Activated T-helper 17 cell treated with anti-CD3 and anti-CD28 coated beads, Interleukin-2, amount 50 U/mL, for 72 hours (primary cell): Measurements from ENCODE around the gene CDCA5. TPM values are rescaled to one million over a fixed set of nuclear protein-coding genes. Genes with fewer than 3 reads are reported as not detected.

ENCODE experiments used
- ATAC-seq: fragments of 150-1000 bp; cut with Tn5 transposase; replicated peaks from 2 replicates; pipeline ENCODE4 v1.10.0; 2021; ENCODE audit warnings: mild to moderate bottlenecking, moderate library complexity
- H3K27ac Mint-ChIP-seq: one replicate; pipeline ENCODE4 v1.8.0; 2022; ENCODE audit warnings: mixed read lengths
- H3K27me3 Mint-ChIP-seq: one replicate; pipeline ENCODE4 v1.8.0; 2022; ENCODE audit warnings: mixed read lengths
- H3K36me3 Mint-ChIP-seq: one replicate; pipeline ENCODE4 v1.8.0; 2022; ENCODE audit warnings: low read depth, mild to moderate bottlenecking, mixed read lengths
- H3K4me1 Mint-ChIP-seq: one replicate; pipeline ENCODE4 v1.8.0; 2022; ENCODE audit warnings: mixed read lengths
- H3K4me3 Mint-ChIP-seq: one replicate; pipeline ENCODE4 v1.8.0; 2022; ENCODE audit warnings: mild to moderate bottlenecking, mixed read lengths
- H3K9me3 Mint-ChIP-seq: one replicate; pipeline ENCODE4 v1.8.0; 2022; ENCODE audit warnings: mixed read lengths
- total RNA-seq, 2 donors: library from RNA; stranded (reverse); gene quantifications; one replicate each; pipeline ENCODE4 v1.2.3, GENCODE V29; 2022

Gene CDCA5
- total RNA-seq, 2 donors from 2014 or later, result 99.5 to 127 TPM

- peaks cover 23% of the 10 kb centered on the region for H3K36me3 Mint-ChIP-seq
- no peaks in the 10 kb centered on the region for H3K9me3 Mint-ChIP-seq
- H3K27me3 Mint-ChIP-seq, result no peaks in the 10 kb centered on the region
- H3K4me3 Mint-ChIP-seq, result peak overlapping the region; percentile 89
- no peak for ATAC-seq
- peak overlapping the region; percentile 93 for H3K27ac Mint-ChIP-seq
- peaks cover 6% of the 10 kb centered on the region for H3K4me1 Mint-ChIP-seq
Observed at GRCh38 chr11:65040520-65040846, 43.4 kb downstream of the CDCA5 start.

- no peak overlapping the region for H3K27ac Mint-ChIP-seq
- H3K36me3 Mint-ChIP-seq, result peaks cover 19% of the 10 kb centered on the region
- no peaks in the 10 kb centered on the region for H3K4me1 Mint-ChIP-seq
- no peaks in the 10 kb centered on the region for H3K9me3 Mint-ChIP-seq
- no peaks in the 10 kb centered on the region for H3K27me3 Mint-ChIP-seq
- no peak for ATAC-seq
- H3K4me3 Mint-ChIP-seq, result no peak overlapping the region
Observed at GRCh38 chr11:65036931-65037330, 46.9 kb downstream of the CDCA5 start.

- Mint-ChIP-seq H3K36me3 (peaks cover 19% of the 10 kb centered on the region), H3K27me3 (no peaks in the 10 kb centered on the region), H3K27ac (no peak overlapping the region), H3K4me3 (no peak overlapping the region), H3K4me1 (no peaks in the 10 kb centered on the region), H3K9me3 (no peaks in the 10 kb centered on the region)
- no peak for ATAC-seq
Observed at GRCh38 chr11:65035579-65035978, 48.3 kb downstream of the CDCA5 start.

GRCh38 chr11:65034423-65034822, 49.4 kb downstream of the CDCA5 start:
- Mint-ChIP-seq H3K36me3 (peaks cover 19% of the 10 kb centered on the region), H3K27ac (no peak overlapping the region), H3K9me3 (no peaks in the 10 kb centered on the region), H3K4me1 (no peaks in the 10 kb centered on the region), H3K4me3 (no peak overlapping the region), H3K27me3 (no peaks in the 10 kb centered on the region)
- ATAC-seq, result no peak

GRCh38 chr11:65032216-65032615, 51.6 kb downstream of the CDCA5 start:
- ATAC-seq, result no peak

More at GRCh38 chr11:65032216-65032615, 51.6 kb downstream of the CDCA5 start:
- Mint-ChIP-seq H3K27me3 (no peaks in the 10 kb centered on the region), H3K9me3 (no peaks in the 10 kb centered on the region), H3K4me1 (peaks cover 6% of the 10 kb centered on the region), H3K4me3 (no peak overlapping the region), H3K36me3 (peaks cover 8% of the 10 kb centered on the region), H3K27ac (no peak overlapping the region)

Other genes starting within 250 kb of the CDCA5 start
- under 1 TPM; 0.37 to 0.71 TPM for gene CDC42BPG, start 239.4 kb downstream of the CDCA5 start, total RNA-seq
- 100 to 1,000 TPM in 1 of 2 donors, 10 to 100 TPM in 1; 96.5 to 107 TPM for gene EHD1, start 205.4 kb downstream of the CDCA5 start, total RNA-seq
- gene ATG2A, start 166.8 kb downstream of the CDCA5 start, total RNA-seq, result 10 to 100 TPM; 20.9 to 23.1 TPM
- gene PPP2R5B, start 159.4 kb downstream of the CDCA5 start, total RNA-seq, result 10 to 100 TPM; 14.6 to 43.0 TPM
- gene GPHA2, start 148.1 kb downstream of the CDCA5 start, total RNA-seq, result under 1 TPM in 1 of 2 donors, not detected in 1; 0.43 TPM
- gene MAJIN, start 111.9 kb downstream of the CDCA5 start, total RNA-seq, result 1 to 10 TPM in 1 of 2 donors, not detected in 1; 1.1 TPM
- under 1 TPM; 0.28 to 0.37 TPM for gene BATF2, start 87.1 kb downstream of the CDCA5 start, total RNA-seq
- gene ARL2, start 69.9 kb downstream of the CDCA5 start, total RNA-seq, result 10 to 100 TPM; 60.4 to 90.5 TPM
- 10 to 100 TPM; 13.5 to 14.4 TPM for gene SNX15, start 56.6 kb downstream of the CDCA5 start, total RNA-seq
- gene SAC3D1, start 42.8 kb downstream of the CDCA5 start, total RNA-seq, result 10 to 100 TPM; 12.3 to 20.1 TPM
- 10 to 100 TPM; 11.2 to 12.6 TPM for gene NAALADL1, start 25.5 kb downstream of the CDCA5 start, total RNA-seq
- gene ZFPL1, start 182 bp upstream of the CDCA5 start, total RNA-seq, result 10 to 100 TPM; 25.2 to 36.3 TPM
- 10 to 100 TPM; 71.8 to 80.6 TPM for gene VPS51, start 12.2 kb upstream of the CDCA5 start, total RNA-seq
- 10 to 100 TPM; 19.7 to 20.1 TPM for gene TM7SF2, start 27.8 kb upstream of the CDCA5 start, total RNA-seq
- 10 to 100 TPM in 1 of 2 donors, 1 to 10 TPM in 1; 6.3 to 10.0 TPM for gene ZNHIT2, start 33.7 kb upstream of the CDCA5 start, total RNA-seq
- 100 to 1,000 TPM; 929 to 948 TPM for gene FAU, start 38.1 kb upstream of the CDCA5 start, total RNA-seq
- gene MRPL49, start 38.3 kb upstream of the CDCA5 start, total RNA-seq, result 10 to 100 TPM; 61.7 to 87.7 TPM
- gene SYVN1, start 50.5 kb upstream of the CDCA5 start, total RNA-seq, result 10 to 100 TPM; 28.9 to 30.8 TPM
- not detected for gene SPDYC, start 86.2 kb upstream of the CDCA5 start, total RNA-seq
- gene CAPN1, start 97.9 kb upstream of the CDCA5 start, total RNA-seq, result 100 to 1,000 TPM; 143 to 150 TPM
- gene POLA2, start 177.9 kb upstream of the CDCA5 start, total RNA-seq, result 10 to 100 TPM; 54.6 to 64.1 TPM
- 1 to 10 TPM in 1 of 2 donors, under 1 TPM in 1; 0.73 to 2.0 TPM for gene CDC42EP2, start 230.8 kb upstream of the CDCA5 start, total RNA-seq
- 10 to 100 TPM; 66.0 to 89.5 TPM for gene DPF2, start 249.8 kb upstream of the CDCA5 start, total RNA-seq